ENCODE data around the gene MUC2.
"Not testable (repeated sequence)": the region's sequence is repeated elsewhere in the genome, so short reads cannot be mapped to it uniquely, and the experiment has no call there.

MUC2 gene

DNA sequence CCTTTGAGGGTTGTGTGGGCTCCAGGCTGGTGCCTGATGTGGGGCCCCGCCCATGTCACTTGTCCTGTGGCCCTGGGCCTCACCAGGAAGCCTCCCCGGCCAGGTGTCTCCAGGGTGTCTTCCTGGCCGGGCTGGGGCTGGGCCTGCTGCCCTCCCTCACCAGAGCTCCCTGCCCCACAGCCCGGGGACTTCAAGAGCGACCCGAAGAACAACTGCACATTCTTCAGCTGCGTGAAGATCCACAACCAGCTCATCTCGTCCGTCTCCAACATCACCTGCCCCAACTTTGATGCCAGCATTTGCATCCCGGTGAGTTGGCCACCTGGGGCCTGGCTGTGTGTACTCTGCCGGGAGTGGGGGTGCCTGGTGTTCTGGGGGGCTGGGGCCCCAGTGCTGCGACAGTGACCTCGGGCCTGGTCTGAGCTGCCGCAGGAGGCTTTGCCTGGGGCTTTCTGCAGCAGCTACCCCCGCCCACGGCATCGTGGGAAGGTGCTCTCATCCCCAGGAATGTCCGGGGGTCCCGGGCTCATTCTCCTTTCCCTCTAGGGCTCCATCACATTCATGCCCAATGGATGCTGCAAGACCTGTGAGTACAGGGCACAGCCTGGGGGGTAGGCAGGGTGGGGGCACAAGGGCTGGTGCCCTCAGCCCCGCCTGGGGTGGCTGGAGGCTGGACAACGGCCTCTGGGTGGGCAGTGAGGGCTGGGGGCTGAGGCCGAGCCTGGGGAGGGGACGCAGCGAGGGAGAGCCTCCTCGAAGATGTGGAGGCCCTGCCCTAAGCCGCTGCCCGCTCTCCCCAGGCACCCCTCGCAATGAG is 34.6 kb downstream of the MUC2 start:
- no peak for DNase-seq (ENCODE audit: low read depth)
- TF ChIP-seq, protein P1, sequence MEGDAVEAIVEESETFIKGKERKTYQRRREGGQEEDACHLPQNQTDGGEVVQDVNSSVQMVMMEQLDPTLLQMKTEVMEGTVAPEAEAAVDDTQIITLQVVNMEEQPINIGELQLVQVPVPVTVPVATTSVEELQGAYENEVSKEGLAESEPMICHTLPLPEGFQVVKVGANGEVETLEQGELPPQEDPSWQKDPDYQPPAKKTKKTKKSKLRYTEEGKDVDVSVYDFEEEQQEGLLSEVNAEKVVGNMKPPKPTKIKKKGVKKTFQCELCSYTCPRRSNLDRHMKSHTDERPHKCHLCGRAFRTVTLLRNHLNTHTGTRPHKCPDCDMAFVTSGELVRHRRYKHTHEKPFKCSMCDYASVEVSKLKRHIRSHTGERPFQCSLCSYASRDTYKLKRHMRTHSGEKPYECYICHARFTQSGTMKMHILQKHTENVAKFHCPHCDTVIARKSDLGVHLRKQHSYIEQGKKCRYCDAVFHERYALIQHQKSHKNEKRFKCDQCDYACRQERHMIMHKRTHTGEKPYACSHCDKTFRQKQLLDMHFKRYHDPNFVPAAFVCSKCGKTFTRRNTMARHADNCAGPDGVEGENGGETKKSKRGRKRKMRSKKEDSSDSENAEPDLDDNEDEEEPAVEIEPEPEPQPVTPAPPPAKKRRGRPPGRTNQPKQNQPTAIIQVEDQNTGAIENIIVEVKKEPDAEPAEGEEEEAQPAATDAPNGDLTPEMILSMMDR (IDR thresholded peaks at IDR 0.05; ENCODE audit: low read depth, low read length, missing control alignments): no peak
- H3K4me3 ChIP-seq (ENCODE audit: low read depth, low read length): no peak overlapping the region

DNA sequence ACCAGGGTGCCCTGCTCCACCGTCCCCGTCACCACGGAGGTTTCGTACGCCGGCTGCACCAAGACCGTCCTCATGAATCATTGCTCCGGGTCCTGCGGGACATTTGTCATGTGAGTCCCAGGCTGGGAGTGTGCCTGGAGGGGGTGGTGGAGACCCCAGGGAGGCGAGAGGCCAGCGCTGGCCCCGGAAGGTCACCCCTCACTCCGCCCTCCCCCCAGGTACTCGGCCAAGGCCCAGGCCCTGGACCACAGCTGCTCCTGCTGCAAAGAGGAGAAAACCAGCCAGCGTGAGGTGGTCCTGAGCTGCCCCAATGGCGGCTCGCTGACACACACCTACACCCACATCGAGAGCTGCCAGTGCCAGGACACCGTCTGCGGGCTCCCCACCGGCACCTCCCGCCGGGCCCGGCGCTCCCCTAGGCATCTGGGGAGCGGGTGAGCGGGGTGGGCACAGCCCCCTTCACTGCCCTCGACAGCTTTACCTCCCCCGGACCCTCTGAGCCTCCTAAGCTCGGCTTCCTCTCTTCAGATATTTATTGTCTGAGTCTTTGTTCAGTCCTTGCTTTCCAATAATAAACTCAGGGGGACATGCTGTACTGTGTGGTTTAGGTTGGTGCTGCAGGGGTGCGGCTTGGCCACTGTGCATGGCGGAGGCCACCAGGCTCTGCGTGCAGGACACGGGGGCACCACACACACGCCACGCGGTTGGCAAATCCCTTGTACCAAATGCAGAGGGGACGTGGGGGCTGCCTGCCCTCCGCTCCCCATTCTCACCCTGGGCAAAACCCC is 35.4 kb downstream of the MUC2 start:
- no peak overlapping the region for H3K4me3 ChIP-seq (ENCODE audit: low read depth, low read length)
- TF ChIP-seq, protein P1 (IDR thresholded peaks at IDR 0.05; ENCODE audit: low read depth, low read length, missing control alignments): no peak
- no peak for DNase-seq (ENCODE audit: low read depth)

DNA sequence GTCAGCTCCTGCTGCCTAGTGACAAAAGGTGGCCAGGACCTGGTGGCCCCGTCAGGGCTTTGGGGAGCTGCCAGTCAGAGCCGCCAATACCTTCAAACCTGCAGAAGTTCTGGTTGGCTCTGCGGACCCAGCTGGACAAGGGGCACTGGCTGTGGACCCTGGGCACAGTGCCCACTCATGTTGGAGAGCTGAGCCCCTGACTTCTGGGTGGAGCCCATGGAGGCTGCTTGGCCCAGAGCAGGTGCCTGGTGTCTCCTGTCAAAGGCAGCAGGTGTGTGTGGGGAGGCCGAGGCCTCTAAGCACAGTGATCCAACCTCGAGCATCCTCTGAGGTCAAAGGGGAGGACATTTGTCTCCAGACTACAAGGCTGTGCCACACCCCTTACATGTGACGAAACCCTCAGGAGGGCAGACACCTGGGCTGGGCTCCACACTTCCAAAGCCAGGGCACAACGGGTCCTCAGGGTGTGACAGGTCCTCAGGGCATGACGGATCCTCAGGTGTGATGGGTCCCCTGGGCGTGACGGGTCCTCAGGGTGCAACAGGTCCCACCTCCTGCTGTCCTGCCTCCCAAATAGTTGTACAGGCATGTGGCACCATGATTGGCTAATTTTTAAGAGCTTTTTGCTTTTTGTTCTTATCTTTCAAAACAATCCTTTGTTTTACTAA is 37.0 kb downstream of the MUC2 start:
- DNase-seq (ENCODE audit: low read depth): no peak
- no peak overlapping the region for H3K4me3 ChIP-seq (ENCODE audit: low read depth, low read length)
- TF ChIP-seq, protein P1 (IDR thresholded peaks at IDR 0.05; ENCODE audit: low read depth, low read length, missing control alignments): no peak

DNA sequence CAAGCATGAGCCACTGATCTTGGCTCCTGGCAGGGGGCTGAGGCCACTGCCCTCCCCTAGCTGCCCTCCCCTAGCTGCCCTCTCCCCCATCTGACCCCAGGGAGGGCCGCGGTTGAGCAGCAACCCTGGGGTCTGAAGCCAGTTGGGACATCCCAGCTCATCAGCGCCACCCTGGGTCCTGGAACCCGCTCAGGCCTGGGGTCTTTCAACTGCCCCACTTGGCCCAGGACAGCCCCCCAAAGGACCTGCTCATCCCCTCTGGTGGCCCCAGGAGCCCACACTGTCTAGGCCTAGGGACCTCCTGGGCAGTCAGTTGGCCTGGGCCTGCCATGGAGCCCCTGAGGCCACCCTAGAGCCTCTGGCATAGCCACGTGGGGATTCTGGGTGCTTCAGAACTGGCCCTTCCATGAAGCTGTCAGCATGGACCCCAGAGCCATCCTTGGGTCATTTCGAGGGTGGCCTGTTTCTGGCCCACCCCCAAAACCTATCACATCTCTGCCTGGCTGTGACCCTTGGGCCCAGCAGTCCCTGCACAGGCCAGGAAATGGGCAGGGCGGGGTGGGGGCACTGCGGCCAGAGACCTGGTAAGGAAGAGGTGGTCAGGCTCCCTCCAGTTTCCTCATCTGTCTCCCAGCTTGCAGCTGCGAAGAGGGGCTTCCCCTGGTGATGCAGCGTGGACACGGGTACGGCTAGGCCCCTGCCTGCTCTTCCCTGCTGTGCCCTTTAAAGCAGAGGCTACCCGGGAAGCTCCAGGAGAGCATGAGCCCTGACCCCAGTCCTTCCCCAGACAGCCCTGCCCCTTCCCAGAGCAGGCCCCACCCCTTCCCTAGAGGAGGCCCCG is 37.9 kb downstream of the MUC2 start:
- no peak overlapping the region for H3K4me3 ChIP-seq (ENCODE audit: low read depth, low read length)
- TF ChIP-seq, protein P1 (IDR thresholded peaks at IDR 0.05; ENCODE audit: low read depth, low read length, missing control alignments): no peak
- no peak for DNase-seq (ENCODE audit: low read depth)

DNA sequence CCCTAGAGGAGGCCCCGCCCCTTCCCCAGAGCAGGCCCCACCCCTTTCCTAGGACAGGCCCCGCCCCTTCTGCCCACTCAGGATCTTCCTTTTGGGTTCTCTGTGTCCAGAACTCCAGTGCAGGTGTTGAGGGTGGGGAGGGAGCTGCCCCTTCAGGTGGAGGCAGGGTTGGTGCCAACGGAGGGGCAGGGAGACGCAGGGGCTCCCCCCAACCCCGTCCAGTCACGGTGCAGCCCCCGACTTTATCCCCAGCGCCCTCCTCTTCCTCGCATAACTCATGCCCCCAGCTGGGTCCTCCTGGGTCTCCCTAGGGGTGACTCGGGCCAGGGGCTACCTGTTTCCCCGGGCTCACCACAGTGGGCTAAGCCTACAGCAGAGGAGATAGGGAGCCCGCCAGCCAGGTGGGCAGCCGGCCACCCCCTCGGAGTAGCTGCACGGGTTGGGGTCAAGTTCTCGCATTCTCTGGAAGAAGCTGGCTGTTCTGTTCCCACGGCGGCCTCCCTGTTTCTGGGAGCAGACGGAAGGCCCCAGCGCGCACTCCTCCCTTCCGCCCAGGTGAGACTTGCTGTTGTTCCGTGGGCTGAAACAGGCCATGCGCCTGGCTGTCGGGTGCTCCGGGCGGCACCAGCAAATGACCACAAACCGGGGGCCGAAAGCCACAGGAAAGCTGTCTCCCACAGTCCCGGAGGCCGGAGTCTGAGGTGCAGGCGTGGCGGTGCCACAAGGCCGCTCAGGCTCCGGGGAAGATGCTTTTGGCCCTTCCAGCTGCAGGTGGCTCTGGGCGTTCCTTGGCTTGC is 38.9 kb downstream of the MUC2 start:
- TF ChIP-seq, protein P1 (IDR thresholded peaks at IDR 0.05; ENCODE audit: low read depth, low read length, missing control alignments): no peak
- no peak for DNase-seq (ENCODE audit: low read depth)
- no peak overlapping the region for H3K4me3 ChIP-seq (ENCODE audit: low read depth, low read length)

DNA sequence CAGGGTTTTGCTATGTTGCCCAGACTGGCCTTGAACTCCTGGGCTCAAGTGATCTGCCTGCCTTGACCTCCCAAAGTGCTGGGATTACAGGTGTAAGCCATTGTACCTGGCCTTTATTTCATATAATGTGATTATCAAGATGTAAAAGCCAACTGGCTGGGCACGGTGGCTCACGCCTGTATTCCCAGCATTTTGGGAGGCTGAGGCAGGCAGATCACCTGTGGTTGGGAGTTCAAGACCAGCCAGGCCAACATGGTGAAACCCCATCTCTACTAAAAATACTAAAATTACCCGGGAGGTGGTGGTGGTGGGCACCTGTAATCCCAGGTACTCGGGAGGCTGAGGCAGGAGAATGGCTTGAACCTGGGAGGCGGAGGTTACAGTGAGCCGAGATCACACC is 40.6 kb downstream of the MUC2 start:
- DNase-seq (ENCODE audit: low read depth); H3K4me3 ChIP-seq (ENCODE audit: low read depth, low read length): not testable (repeated sequence)

Data from GM12864 (cell line).